OCI-LY3 (cell line): ENCODE measurements around the gene PAM.

Experiments used
- H2AFZ ChIP-seq: fragments of 200-600, 300-600 bp; shearing (Covaris generic); 2 replicates; pipeline ENCODE4 v1.6.0; 2014; ENCODE audit warnings: antibody characterized with exemption, low read depth, low read length
- H3K27ac ChIP-seq: fragments of 200-600, 300-600 bp; sonication (generic); 2 replicates; pipeline ENCODE4 v1.5.1; 2014; ENCODE audit warnings: mild to moderate bottlenecking, low read length, moderate library complexity, mixed read lengths
- H3K27me3 ChIP-seq: fragments of 200-600, 300-600 bp; sonication (generic); 2 replicates; pipeline ENCODE4 v1.6.1; 2014; ENCODE audit warnings: low read depth, low read length, mixed read lengths
- H3K36me3 ChIP-seq: fragments of 200-600, 300-600 bp; sonication (generic); replicated peaks from 2 replicates; pipeline ENCODE3; 2014; ENCODE audit warnings: low read depth, low read length, mixed read lengths
- H3K4me1 ChIP-seq: fragments of 300-600, 200-600 bp; sonication (generic); 2 replicates; pipeline ENCODE4 v1.6.1; 2014; ENCODE audit warnings: low read length, mixed read lengths
- H3K4me2 ChIP-seq: fragments of 200-600, 300-600 bp; sonication (generic); 2 replicates; pipeline ENCODE4 v1.6.1; 2014; ENCODE audit warnings: low read length, mixed read lengths
- H3K4me3 ChIP-seq: fragments of 300-600, 200-600 bp; sonication (generic); 2 replicates; pipeline ENCODE4 v1.5.1; 2014; ENCODE audit warnings: antibody characterized with exemption, mild to moderate bottlenecking, low read length, moderate library complexity
- H3K79me2 ChIP-seq: fragments of 300-600, 200-600 bp; shearing (Covaris generic); 2 replicates; pipeline ENCODE4 v1.6.1; 2014; ENCODE audit warnings: mild to moderate bottlenecking, low read length, mixed read lengths
- H3K9ac ChIP-seq: fragments of 300-600, 200-600 bp; shearing (Covaris generic); 2 replicates; pipeline ENCODE4 v1.6.0; 2014; ENCODE audit warnings: mild to moderate bottlenecking, low read length, moderate library complexity
- H3K9me3 ChIP-seq: fragments of 200-600, 300-600 bp; shearing (Covaris generic); 2 replicates; pipeline ENCODE4 v1.6.1; 2014; ENCODE audit warnings: low read length, mixed read lengths; ENCODE audit not compliant: insufficient read depth
- H4K20me1 ChIP-seq: fragments of 200-600, 300-600 bp; sonication (generic); 2 replicates; pipeline ENCODE4 v1.6.1; 2016; ENCODE audit warnings: low read length, mixed read lengths; ENCODE audit not compliant: insufficient read depth
- EZH2phosphoT487 ChIP-seq: fragments of 200-600 bp; shearing (Covaris generic); IDR thresholded peaks from 2 replicates; pipeline ENCODE4 v1.6.1; 2018; ENCODE audit warnings: antibody characterized with exemption, mixed run types, low read depth
- TF ChIP-seq, protein P1 (sequence below): fragments of 200-600, 300-600 bp; sonication (generic); IDR thresholded peaks from 2 replicates; pipeline ENCODE4 v1.5.1; 2014; ENCODE audit warnings: antibody characterized with exemption, low read length, low read depth

PAM gene

DNA sequence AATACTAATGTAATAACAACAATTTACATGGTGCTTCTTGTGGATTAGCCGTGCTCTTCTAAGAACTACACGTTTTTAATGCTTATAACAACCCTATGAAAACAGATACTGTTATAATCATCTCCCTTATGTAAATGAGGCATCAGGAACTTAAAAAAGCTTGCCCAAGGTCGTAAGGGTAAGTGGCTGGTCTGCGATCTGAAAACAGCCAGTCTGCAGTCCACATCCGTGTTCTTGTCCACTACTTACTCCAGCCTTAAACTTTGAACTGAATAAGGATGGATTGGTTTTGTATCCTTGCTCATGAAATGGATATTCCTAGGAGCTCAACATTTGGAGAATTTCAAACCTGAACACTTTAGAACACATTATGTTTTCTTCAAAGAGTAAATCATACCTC, 26.7 kb downstream of the PAM start:
- Histone ChIP-seq H3K9ac (no peak overlapping the region), H4K20me1 (peaks cover 36% of the 10 kb centered on the region), H3K4me1 (peaks cover 29% of the 10 kb centered on the region), H3K27ac (no peak overlapping the region), H2AFZ (no peak overlapping the region), H3K79me2 (peaks cover 7% of the 10 kb centered on the region), H3K27me3 (no peaks in the 10 kb centered on the region), H3K36me3 (no peaks in the 10 kb centered on the region), H3K4me3 (no peak overlapping the region), H3K9me3 (no peaks in the 10 kb centered on the region), H3K4me2 (no peak overlapping the region)
- TF ChIP-seq EZH2phosphoT487: no peak
- TF ChIP-seq, protein P1, sequence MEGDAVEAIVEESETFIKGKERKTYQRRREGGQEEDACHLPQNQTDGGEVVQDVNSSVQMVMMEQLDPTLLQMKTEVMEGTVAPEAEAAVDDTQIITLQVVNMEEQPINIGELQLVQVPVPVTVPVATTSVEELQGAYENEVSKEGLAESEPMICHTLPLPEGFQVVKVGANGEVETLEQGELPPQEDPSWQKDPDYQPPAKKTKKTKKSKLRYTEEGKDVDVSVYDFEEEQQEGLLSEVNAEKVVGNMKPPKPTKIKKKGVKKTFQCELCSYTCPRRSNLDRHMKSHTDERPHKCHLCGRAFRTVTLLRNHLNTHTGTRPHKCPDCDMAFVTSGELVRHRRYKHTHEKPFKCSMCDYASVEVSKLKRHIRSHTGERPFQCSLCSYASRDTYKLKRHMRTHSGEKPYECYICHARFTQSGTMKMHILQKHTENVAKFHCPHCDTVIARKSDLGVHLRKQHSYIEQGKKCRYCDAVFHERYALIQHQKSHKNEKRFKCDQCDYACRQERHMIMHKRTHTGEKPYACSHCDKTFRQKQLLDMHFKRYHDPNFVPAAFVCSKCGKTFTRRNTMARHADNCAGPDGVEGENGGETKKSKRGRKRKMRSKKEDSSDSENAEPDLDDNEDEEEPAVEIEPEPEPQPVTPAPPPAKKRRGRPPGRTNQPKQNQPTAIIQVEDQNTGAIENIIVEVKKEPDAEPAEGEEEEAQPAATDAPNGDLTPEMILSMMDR: no peak

DNA sequence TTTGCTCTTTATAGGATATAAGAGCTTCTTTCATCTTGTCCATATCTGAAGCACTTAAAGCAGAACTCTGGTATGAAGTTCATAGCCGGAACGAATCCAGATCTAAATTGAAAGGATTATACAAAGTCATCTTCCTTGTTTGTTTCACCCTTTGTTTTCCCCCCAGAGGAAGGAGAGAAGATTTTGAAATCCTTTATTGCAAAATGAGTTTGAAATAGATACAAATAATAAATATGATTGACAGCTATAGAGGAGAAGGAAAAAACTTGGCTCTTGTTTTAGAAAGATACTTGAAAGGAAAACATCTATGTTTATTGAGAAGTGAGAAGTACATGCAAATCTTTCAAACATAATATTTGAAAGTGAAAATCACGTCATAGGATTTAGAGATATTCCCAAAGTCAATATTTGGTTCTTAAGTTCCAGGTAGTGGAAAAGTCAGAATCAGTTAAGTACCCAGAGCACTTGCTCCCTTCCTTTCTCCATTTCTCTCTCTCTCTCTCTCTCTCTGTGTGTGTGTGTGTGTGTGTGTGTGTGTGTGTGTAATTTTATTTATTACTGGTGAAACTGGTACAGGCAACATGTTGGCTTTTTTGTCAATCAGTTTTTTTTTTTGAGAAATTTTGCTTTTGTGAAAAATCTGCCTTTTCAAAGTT, 27.2 kb downstream of the PAM start:
- Histone ChIP-seq H3K27ac (no peak overlapping the region), H4K20me1 (peaks cover 33% of the 10 kb centered on the region), H3K36me3 (no peaks in the 10 kb centered on the region), H3K4me2 (no peak overlapping the region), H3K4me1 (peaks cover 24% of the 10 kb centered on the region), H3K9ac (no peak overlapping the region), H3K27me3 (no peaks in the 10 kb centered on the region), H3K4me3 (no peak overlapping the region), H2AFZ (no peak overlapping the region), H3K9me3 (no peaks in the 10 kb centered on the region), H3K79me2 (peaks cover 7% of the 10 kb centered on the region)
- TF ChIP-seq EZH2phosphoT487: no peak
- TF ChIP-seq, protein P1: no peak

DNA sequence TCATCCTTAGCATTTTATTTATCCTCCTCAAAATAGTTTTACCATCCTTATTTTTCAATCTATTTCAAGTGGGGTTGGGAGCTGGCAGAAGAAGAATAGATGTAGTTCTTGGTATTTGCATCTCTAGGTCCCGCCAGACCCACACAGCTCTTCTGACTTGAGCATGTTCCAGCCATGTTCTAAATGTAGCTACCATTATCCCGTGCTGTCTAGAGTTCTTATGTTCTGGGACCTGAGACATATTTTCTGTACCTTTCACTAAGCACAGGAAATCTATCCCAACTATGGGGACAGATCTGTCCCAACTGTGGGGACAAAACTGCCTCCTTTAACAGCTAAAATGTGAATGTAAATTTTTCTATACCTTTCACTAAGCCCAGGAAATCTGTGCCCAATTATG, 32.0 kb downstream of the PAM start:
- Histone ChIP-seq H3K36me3 (no peaks in the 10 kb centered on the region), H3K79me2 (0 out of 2 replicates have a peak, but pooled peaks cover 4% of the 10 kb centered on the region), H3K27ac (no peak overlapping the region), H2AFZ (no peak overlapping the region), H3K9ac (no peak overlapping the region), H4K20me1 (peaks cover 3% of the 10 kb centered on the region; the same call in 1 of the 2 replicates), H3K27me3 (no peaks in the 10 kb centered on the region), H3K4me3 (no peak overlapping the region), H3K9me3 (no peaks in the 10 kb centered on the region), H3K4me1 (peaks cover 7% of the 10 kb centered on the region), H3K4me2 (no peak overlapping the region)
- TF ChIP-seq EZH2phosphoT487: no peak
- TF ChIP-seq, protein P1: no peak

DNA sequence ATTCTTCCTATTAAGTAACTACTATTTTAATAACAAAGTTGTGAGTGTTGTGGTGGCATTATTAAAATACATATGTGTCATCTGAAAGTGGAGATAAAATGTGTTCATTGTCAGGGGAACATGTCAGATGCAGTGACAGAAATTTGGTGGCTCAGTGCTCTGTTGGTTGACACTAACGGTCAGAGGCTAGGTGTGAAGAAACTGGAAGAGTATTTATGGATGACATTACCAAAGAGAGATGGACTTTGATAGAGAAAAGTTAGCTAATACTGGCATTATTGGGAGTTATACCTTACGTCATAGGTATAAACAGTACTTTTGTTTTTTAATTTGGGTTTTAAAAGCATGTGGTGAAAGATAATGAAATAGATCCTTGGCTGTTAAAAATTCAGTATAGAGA, 33.7 kb downstream of the PAM start:
- Histone ChIP-seq H3K36me3 (no peaks in the 10 kb centered on the region), H3K27me3 (no peaks in the 10 kb centered on the region), H3K79me2 (0 out of 2 replicates have a peak, but pooled peaks cover 4% of the 10 kb centered on the region), H2AFZ (no peak overlapping the region), H3K9me3 (no peaks in the 10 kb centered on the region), H3K4me2 (no peak overlapping the region), H3K27ac (no peak overlapping the region), H4K20me1 (no peaks in the 10 kb centered on the region; the same call in none of the 2 replicates), H3K4me3 (no peak overlapping the region), H3K9ac (no peak overlapping the region), H3K4me1 (peaks cover 3% of the 10 kb centered on the region)
- TF ChIP-seq, protein P1: no peak
- no peak for TF ChIP-seq EZH2phosphoT487
